Mesothelial cell of epicardium (in vitro differentiated cells): ENCODE results near the gene FSCN2. TPM values are rescaled to one million over a fixed set of nuclear protein-coding genes. Genes with fewer than 3 reads are reported as not detected.

Source experiments
- DNase-seq, 2 experiments: peaks; one replicate each; pipeline ENCODE4 v3.0.0; 2021; ENCODE audit warnings: low spot score in 2 of 2; ENCODE audit not compliant: unreplicated experiment in 2 of 2
- H3K27ac Mint-ChIP-seq: 2 replicates; pipeline ENCODE4 v1.8.0; 2021; ENCODE audit warnings: mixed read lengths
- H3K27me3 Mint-ChIP-seq: 2 replicates; pipeline ENCODE4 v1.8.0; 2021; ENCODE audit warnings: low read depth, mixed read lengths
- H3K36me3 Mint-ChIP-seq: 2 replicates; pipeline ENCODE4 v1.8.0; 2021; ENCODE audit warnings: mixed read lengths
- H3K4me1 Mint-ChIP-seq: 2 replicates; pipeline ENCODE4 v1.8.0; 2021; ENCODE audit warnings: mixed read lengths
- H3K4me3 Mint-ChIP-seq: 2 replicates; pipeline ENCODE4 v1.8.0; 2021; ENCODE audit warnings: mild to moderate bottlenecking, moderate library complexity, mixed read lengths
- H3K9me3 Mint-ChIP-seq: 2 replicates; pipeline ENCODE4 v1.8.0; 2021; ENCODE audit warnings: mixed read lengths
- CTCF ChIP-seq: fragments of 200-600 bp; sonication (generic); IDR thresholded peaks from one replicate; pipeline ENCODE4 v1.5.0; 2021; ENCODE audit warnings: antibody characterized with exemption; ENCODE audit not compliant: unreplicated experiment
- total RNA-seq: library from RNA; stranded (reverse); gene quantifications from 3 replicates; pipeline ENCODE4 v1.2.1, GENCODE V29; 2021

The FSCN2 gene
- total RNA-seq, 1 donor from 2014 or later = 17.3 TPM

GRCh38 chr17:81577278-81578000, 49.3 kb downstream of the FSCN2 start:
- TF ChIP-seq CTCF = no peak
- no peaks in the 10 kb centered on the region for H3K9me3 Mint-ChIP-seq
- peaks cover 13% of the 10 kb centered on the region for H3K27me3 Mint-ChIP-seq
- no peak overlapping the region for H3K27ac Mint-ChIP-seq
- peaks cover 24% of the 10 kb centered on the region for H3K4me1 Mint-ChIP-seq
- H3K4me3 Mint-ChIP-seq = no peak overlapping the region
- DNase-seq = no peak
- H3K36me3 Mint-ChIP-seq = peaks cover 47% of the 10 kb centered on the region

GRCh38 chr17:81578038-81578441, 49.9 kb downstream of the FSCN2 start:
- no peak for DNase-seq
- Mint-ChIP-seq H3K36me3 (peaks cover 47% of the 10 kb centered on the region), H3K9me3 (no peaks in the 10 kb centered on the region), H3K4me1 (peaks cover 18% of the 10 kb centered on the region), H3K27ac (no peak overlapping the region), H3K27me3 (peaks cover 13% of the 10 kb centered on the region), H3K4me3 (no peak overlapping the region)
- TF ChIP-seq CTCF = no peak

GRCh38 chr17:81578561-81579225, 50.5 kb downstream of the FSCN2 start:
- Mint-ChIP-seq H3K27me3 (peaks cover 13% of the 10 kb centered on the region), H3K27ac (no peak overlapping the region), H3K4me1 (peaks cover 12% of the 10 kb centered on the region), H3K4me3 (no peak overlapping the region), H3K9me3 (no peaks in the 10 kb centered on the region), H3K36me3 (peaks cover 51% of the 10 kb centered on the region)
- no peak for TF ChIP-seq CTCF
- no peak for DNase-seq

- DNase-seq = no peak
- no peaks in the 10 kb centered on the region for H3K9me3 Mint-ChIP-seq
- TF ChIP-seq CTCF = no peak
- peaks cover 13% of the 10 kb centered on the region for H3K27me3 Mint-ChIP-seq
- H3K4me1 Mint-ChIP-seq = peaks cover 6% of the 10 kb centered on the region
- H3K36me3 Mint-ChIP-seq = peaks cover 57% of the 10 kb centered on the region
- H3K4me3 Mint-ChIP-seq = no peak overlapping the region
- H3K27ac Mint-ChIP-seq = no peak overlapping the region
Observed at GRCh38 chr17:81579298-81579697, 51.1 kb downstream of the FSCN2 start.

- H3K4me3 Mint-ChIP-seq = no peak overlapping the region
- H3K9me3 Mint-ChIP-seq = no peaks in the 10 kb centered on the region
- no peak for TF ChIP-seq CTCF
- peaks cover 13% of the 10 kb centered on the region for H3K27me3 Mint-ChIP-seq
- peaks cover 58% of the 10 kb centered on the region for H3K36me3 Mint-ChIP-seq
- no peak for DNase-seq
- H3K27ac Mint-ChIP-seq = no peak overlapping the region
- no peaks in the 10 kb centered on the region for H3K4me1 Mint-ChIP-seq
Observed at GRCh38 chr17:81579821-81580321, 51.7 kb downstream of the FSCN2 start.
